ENCODE measurements around the gene ULK1. TPM values are rescaled to one million over a fixed set of nuclear protein-coding genes. Genes with fewer than 3 reads are reported as not detected.

The ULK1 gene
- total RNA-seq, 1 donor from 2014 or later = 80.7 TPM

GRCh38 chr12:131919366-131920156 lies 25.1 kb downstream of the ULK1 start:
- no peak for DNase-seq (ENCODE audit: low spot score)

GRCh38 chr12:131920157-131920508 lies 25.7 kb downstream of the ULK1 start:
- DNase-seq (ENCODE audit: low spot score) = no peak

- no peak for DNase-seq (ENCODE audit: low spot score)
Observed at GRCh38 chr12:131920902-131921840, 26.7 kb downstream of the ULK1 start.

- DNase-seq (ENCODE audit: low spot score) = peak; percentile 54
Observed at GRCh38 chr12:131921866-131922769, 27.7 kb downstream of the ULK1 start.

GRCh38 chr12:131922772-131923171 lies 28.4 kb downstream of the ULK1 start:
- no peak for DNase-seq (ENCODE audit: low spot score)

- DNase-seq (ENCODE audit: low spot score) = no peak
Observed at GRCh38 chr12:131923260-131923659, 28.8 kb downstream of the ULK1 start.

GRCh38 chr12:131927110-131928079 lies 33.0 kb downstream of the ULK1 start:
- no peak for DNase-seq (ENCODE audit: low spot score)

GRCh38 chr12:131928080-131928710 lies 33.8 kb downstream of the ULK1 start:
- no peak for DNase-seq (ENCODE audit: low spot score)

- DNase-seq (ENCODE audit: low spot score) = peak; percentile 96
Observed at GRCh38 chr12:131928711-131929580, 34.5 kb downstream of the ULK1 start, which contains the start of gene PUS1. PUS1 (plus strand) TSS chr12:131929276; CDS start chr12:131929723, 447 bp downstream.

GRCh38 chr12:131929581-131930456 lies 35.4 kb downstream of the ULK1 start:
- DNase-seq (ENCODE audit: low spot score) = no peak

GRCh38 chr12:131930510-131930909 lies 36.1 kb downstream of the ULK1 start:
- no peak for DNase-seq (ENCODE audit: low spot score)

GRCh38 chr12:131933387-131933786 lies 39.0 kb downstream of the ULK1 start:
- no peak for DNase-seq (ENCODE audit: low spot score)

GRCh38 chr12:131934535-131934934 lies 40.1 kb downstream of the ULK1 start:
- DNase-seq (ENCODE audit: low spot score) = no peak

GRCh38 chr12:131938082-131938481 lies 43.7 kb downstream of the ULK1 start:
- DNase-seq (ENCODE audit: low spot score) = no peak

- no peak for DNase-seq (ENCODE audit: low spot score)
Observed at GRCh38 chr12:131939007-131939406, 44.6 kb downstream of the ULK1 start.

- DNase-seq (ENCODE audit: low spot score) = no peak
Observed at GRCh38 chr12:131940141-131940547, 45.7 kb downstream of the ULK1 start.

- no peak for DNase-seq (ENCODE audit: low spot score)
Observed at GRCh38 chr12:131941116-131941986, 46.9 kb downstream of the ULK1 start.
